GM18519 (cell line): ENCODE measurements around the gene LMO7.

ENCODE experiments used
- ATAC-seq: cut with Tn5 transposase; IDR thresholded peaks from one replicate; pipeline ENCODE4 v1.9.1; 2021; ENCODE audit warnings: mild to moderate bottlenecking, moderate library complexity; ENCODE audit not compliant: unreplicated experiment, low FRiP score

The LMO7 gene

DNA sequence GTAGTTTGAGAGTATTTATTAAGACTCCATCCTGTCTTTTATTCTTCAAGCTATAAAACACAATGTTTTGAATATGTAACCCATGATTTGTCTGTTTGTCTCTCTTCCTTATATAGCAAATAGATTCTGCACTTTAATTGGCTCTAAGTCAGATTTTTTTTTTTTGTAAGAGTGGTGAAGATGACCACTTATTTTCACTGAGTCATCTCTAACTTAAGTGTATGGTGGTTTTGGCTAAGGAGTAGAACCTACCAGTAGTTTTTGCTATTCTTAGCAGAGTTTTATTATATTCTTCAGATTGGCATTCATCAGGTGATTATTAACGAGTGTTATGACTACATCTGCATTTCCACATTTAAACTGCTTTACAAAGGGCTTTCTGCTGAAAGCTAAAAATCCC, 194.7 kb downstream of the LMO7 start:
- ATAC-seq, result no peak

- ATAC-seq, result no peak
These were observed 195.3 kb downstream of the LMO7 start for GRCh38 chr13:75831389-75831788.

DNA sequence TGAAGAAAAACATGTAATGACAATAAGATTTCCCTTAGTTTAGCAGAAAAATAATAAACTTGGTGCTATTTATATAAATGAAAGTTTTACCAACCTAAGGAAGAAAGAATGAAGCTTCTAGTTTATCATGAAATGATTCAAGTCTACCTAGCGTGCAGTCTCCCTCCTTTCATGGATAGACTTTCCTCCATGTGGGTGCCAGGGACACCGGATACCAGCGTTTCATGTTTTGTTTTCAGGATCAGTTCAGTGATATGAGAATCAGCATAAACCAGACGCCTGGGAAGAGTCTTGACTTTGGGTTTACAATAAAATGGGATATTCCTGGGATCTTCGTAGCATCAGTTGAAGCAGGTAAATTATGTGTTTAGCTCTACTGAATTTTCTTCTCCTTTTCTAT, 196.7 kb downstream of the LMO7 start:
- no peak for ATAC-seq

GRCh38 chr13:75836441-75836840, 200.3 kb downstream of the LMO7 start:
- ATAC-seq, result no peak

GRCh38 chr13:75838366-75839005, 202.4 kb downstream of the LMO7 start:
- ATAC-seq, result no peak

GRCh38 chr13:75839406-75839805, 203.3 kb downstream of the LMO7 start:
- ATAC-seq, result no peak

GRCh38 chr13:75841905-75842304, 205.8 kb downstream of the LMO7 start:
- no peak for ATAC-seq

- no peak for ATAC-seq
These were observed 206.9 kb downstream of the LMO7 start for GRCh38 chr13:75843074-75843473.

GRCh38 chr13:75843991-75844390, 207.9 kb downstream of the LMO7 start:
- no peak for ATAC-seq

- no peak for ATAC-seq
These were observed 211.5 kb downstream of the LMO7 start for GRCh38 chr13:75847588-75847987.

GRCh38 chr13:75850916-75851315, 214.8 kb downstream of the LMO7 start:
- ATAC-seq, result no peak

DNA sequence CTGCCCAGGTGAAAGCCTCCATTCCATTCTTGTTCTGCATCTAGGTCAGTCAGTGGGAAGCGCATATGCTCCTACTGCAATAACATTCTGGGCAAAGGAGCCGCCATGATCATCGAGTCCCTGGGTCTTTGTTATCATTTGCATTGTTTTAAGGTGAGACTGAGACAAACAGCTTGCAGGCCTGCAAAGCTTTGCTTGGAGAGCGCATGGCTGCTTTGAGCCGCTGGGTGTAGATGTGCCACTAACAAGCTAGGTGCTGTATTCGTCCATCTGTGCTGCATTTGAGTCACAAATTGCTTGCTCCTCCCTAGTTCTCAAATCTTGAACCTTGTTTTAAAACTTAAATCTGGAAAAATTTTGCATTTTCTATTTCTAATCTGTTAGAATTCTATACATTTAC, 219.1 kb downstream of the LMO7 start:
- ATAC-seq, result no peak

DNA sequence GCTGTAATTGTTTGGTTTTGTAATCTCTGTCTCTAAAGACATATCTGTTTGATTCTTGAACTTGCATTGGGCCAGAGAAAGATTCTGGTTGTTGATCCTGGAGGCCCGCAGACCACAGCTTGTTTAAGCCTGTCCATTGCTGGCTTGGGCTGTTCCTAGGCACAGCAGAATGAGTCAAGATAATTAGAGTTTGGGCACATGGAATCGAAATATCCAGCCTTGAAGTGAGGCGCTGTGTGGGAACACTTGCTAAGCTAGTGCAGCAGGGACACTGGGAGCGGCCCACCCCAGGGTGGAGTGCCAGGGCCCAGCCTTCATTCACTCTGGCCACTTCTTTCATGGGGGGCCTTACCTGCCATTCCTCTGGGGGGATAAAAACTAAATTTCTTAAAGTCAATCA, 219.7 kb downstream of the LMO7 start:
- ATAC-seq, result no peak

- ATAC-seq, result no peak
These were observed 221.2 kb downstream of the LMO7 start for GRCh38 chr13:75857291-75857690.

- no peak for ATAC-seq
These were observed 224.8 kb downstream of the LMO7 start for GRCh38 chr13:75860935-75861334.

GRCh38 chr13:75861786-75862185, 225.7 kb downstream of the LMO7 start:
- ATAC-seq, result no peak

- no peak for ATAC-seq
These were observed 228.6 kb downstream of the LMO7 start for GRCh38 chr13:75864718-75865117.

DNA sequence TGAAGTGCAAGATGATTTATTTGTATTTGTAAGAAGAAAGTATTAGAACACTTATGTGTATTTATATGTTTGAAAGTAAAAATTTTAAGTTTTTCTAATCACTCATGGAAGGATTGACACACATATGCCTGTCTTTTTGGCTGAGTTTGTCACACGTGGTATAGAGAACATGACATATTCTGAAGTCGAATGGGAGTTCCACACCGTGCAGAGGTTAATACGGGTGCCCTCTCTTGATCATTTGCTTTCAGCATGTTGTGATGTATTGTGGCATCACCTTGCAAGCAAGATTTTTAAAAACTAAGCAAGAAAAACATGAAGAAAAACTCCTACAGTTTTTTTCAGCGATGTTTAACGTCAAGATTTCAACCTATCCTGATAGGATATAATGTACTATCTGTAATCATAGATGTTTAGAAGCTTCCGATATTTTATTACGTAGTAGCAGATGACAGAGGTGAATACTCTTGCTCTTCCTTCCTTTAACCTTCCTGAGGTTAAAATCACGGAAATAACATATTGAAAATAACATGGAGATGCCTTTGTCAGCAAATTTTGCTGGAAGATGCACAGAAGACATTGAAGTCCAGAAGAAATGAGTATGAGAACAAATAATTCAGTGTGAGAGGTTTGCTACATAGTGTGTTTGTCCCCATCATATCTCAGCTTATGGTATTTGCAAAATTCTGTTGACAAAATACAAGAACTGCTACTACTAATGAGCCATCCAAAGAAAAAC, 231.4 kb downstream of the LMO7 start:
- ATAC-seq, result no peak

DNA sequence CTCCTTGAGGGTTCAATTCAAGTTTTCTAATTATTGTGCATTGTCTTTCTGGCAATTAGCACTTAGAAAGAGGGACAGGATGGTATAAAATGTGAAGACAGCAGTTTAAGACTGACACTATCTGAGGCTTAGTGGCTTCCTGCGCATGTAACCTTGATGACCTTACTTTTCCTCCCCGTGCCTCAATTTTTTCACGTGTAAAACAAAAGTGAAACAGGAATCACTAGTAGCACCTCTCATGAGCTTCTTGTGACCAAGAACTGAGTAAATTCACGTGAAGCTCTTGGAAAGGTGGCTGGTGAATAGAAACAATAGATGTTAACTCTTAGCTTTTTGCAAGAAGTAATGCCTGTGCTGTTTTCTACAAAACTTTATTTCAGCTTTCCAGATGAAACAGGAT, 233.9 kb downstream of the LMO7 start:
- no peak for ATAC-seq

- no peak for ATAC-seq
These were observed 234.3 kb downstream of the LMO7 start for GRCh38 chr13:75870397-75870903.

DNA sequence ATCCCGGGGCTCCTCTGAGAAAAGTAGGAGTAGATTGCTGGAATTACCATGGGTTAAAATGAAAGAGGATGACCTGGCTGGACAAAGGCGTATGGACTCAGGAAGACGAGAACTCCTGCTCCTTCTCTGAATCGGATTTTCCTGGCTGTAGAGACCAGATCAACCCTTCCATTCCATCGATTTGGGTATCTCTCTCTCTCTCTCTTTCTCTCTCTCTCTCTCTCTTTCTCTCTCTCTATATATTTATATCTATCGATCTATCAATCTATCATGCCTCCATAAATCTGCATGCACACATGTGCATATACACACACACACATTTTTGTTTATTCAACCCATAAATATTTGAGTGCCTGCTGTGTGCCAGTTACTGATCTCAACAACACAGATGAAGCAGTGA, 234.9 kb downstream of the LMO7 start:
- no peak for ATAC-seq

DNA sequence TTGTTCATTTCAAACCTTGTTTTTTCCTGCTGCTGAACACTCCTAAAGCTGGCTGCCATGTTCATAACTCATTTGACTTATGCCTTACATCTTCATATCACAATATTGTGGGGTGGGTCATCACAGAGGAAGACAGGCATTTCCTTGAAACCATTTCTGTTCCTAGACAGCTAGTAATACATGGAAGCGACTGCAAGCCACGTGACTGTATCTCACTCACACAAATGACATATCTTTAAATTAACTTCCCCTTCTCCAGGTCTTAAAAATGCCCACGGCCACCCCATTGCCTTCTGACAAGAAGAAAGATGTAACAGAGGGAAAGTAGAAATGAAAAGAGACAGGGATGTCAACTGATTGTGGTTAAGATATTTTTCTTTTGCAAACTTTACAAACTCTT, 236.8 kb downstream of the LMO7 start:
- ATAC-seq, result no peak
